Osteoblast (primary cell): ENCODE data around the gene SH3D19. TPM values are rescaled to one million over a fixed set of nuclear protein-coding genes. Genes with fewer than 3 reads are reported as not detected.

Source experiments
- DNase-seq: peaks from one replicate; pipeline ENCODE4 v3.0.0; 2011; ENCODE audit warnings: low spot score, mixed read lengths; ENCODE audit not compliant: insufficient read length; ENCODE audit errors: missing footprints
- H2AFZ ChIP-seq: 2 replicates; pipeline ENCODE4 v1.6.0; 2011; ENCODE audit warnings: mild to moderate bottlenecking, low read length
- H3K27ac ChIP-seq: 2 replicates; pipeline ENCODE4 v1.5.1; 2011; ENCODE audit warnings: mild to moderate bottlenecking, low read depth, low read length, moderate library complexity
- H3K27me3 ChIP-seq: 2 replicates; pipeline ENCODE4 v1.6.0; 2012; ENCODE audit warnings: mild to moderate bottlenecking, control low read depth, inconsistent platforms, low read length, moderate library complexity; ENCODE audit not compliant: insufficient read depth
- H3K36me3 ChIP-seq: 2 replicates; pipeline ENCODE4 v1.5.1; 2011; ENCODE audit warnings: mild to moderate bottlenecking, low read length, control low read depth, moderate library complexity; ENCODE audit not compliant: insufficient read depth
- H3K4me1 ChIP-seq: 2 replicates; pipeline ENCODE4 v1.5.1; 2011; ENCODE audit warnings: mild to moderate bottlenecking, low read length, control low read depth, moderate library complexity; ENCODE audit not compliant: insufficient read depth
- H3K4me2 ChIP-seq: 2 replicates; pipeline ENCODE4 v1.6.0; 2011; ENCODE audit warnings: mild to moderate bottlenecking, low read length; ENCODE audit not compliant: insufficient read depth
- H3K4me3 ChIP-seq: fragments of 200-600 bp; sonication (generic); 3 replicates; pipeline ENCODE4 v1.5.1; 2012; ENCODE audit warnings: mild to moderate bottlenecking, low read length, inconsistent platforms; ENCODE audit not compliant: insufficient read depth
- H3K79me2 ChIP-seq: 2 replicates; pipeline ENCODE4 v1.6.0; 2012; ENCODE audit warnings: mild to moderate bottlenecking, low read length, control low read depth, inconsistent platforms; ENCODE audit not compliant: insufficient read depth
- H3K9me3 ChIP-seq: 2 replicates; pipeline ENCODE4 v1.5.1; 2011; ENCODE audit warnings: low read depth, low read length, control low read depth
- H4K20me1 ChIP-seq: 2 replicates; pipeline ENCODE4 v1.6.0; 2012; ENCODE audit warnings: mild to moderate bottlenecking, low read length, control low read depth; ENCODE audit not compliant: insufficient read depth
- CTCF ChIP-seq: IDR thresholded peaks from 2 replicates; pipeline ENCODE4 v1.5.1; 2011; ENCODE audit warnings: mild to moderate bottlenecking, low read depth, low read length, moderate library complexity; ENCODE audit errors: extremely low read depth
- total RNA-seq: library from RNA; depleted of rRNA; stranded (reverse); fragments of >200 nt; gene quantifications from 2 replicates; pipeline ENCODE4 v1.2.3, GENCODE V29; 2012

The SH3D19 gene
- total RNA-seq, 1 donor: 74.9 TPM

GRCh38 chr4:151129796-151130195, 195.6 kb downstream of the SH3D19 start:
- no peak overlapping the region for H2AFZ ChIP-seq
- DNase-seq: no peak
- no peak overlapping the region for H3K4me3 ChIP-seq
- H3K79me2 ChIP-seq: no peaks in the 10 kb centered on the region
- peaks cover 36% of the 10 kb centered on the region for H3K36me3 ChIP-seq
- H3K27ac ChIP-seq: no peak overlapping the region
- TF ChIP-seq CTCF: no peak
- H3K4me1 ChIP-seq: no peaks in the 10 kb centered on the region
- no peaks in the 10 kb centered on the region for H3K27me3 ChIP-seq
- no peak overlapping the region for H3K4me2 ChIP-seq
- no peaks in the 10 kb centered on the region for H3K9me3 ChIP-seq
- no peaks in the 10 kb centered on the region for H4K20me1 ChIP-seq

DNA sequence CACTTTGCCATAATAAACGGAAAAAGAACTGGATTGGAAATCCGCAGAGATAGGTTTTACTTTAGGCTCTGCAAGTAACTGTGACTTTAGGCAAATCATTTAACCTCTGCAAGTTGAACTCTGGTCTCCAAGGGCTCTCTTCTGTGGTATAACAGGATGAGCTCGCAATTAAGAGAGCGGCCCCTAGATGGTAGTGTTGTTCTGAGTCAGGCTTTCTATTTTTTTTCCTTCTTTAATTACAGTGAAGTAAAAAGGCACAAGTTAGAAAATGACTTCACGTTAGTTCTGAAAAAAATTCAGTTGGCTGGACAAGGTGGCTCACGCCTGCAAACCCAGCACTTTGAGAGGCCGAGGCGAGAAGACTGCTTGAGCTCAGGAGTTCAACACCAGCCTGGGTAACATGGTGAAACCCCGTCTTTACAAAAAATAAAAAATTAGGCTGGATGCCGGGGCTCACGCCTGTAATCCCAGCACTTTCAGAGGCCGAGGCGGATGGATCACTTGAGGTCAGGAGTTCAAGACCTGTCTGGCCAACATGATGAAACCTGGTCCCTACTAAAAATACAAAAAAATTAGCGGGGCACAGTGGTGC, 207.9 kb downstream of the SH3D19 start:
- Histone ChIP-seq H3K4me2 (no peak overlapping the region), H3K9me3 (no peaks in the 10 kb centered on the region), H3K36me3 (peaks cover 24% of the 10 kb centered on the region), H3K27me3 (no peaks in the 10 kb centered on the region), H4K20me1 (no peaks in the 10 kb centered on the region), H3K27ac (no peak overlapping the region), H3K4me1 (no peaks in the 10 kb centered on the region), H3K4me3 (no peak overlapping the region), H2AFZ (no peak overlapping the region), H3K79me2 (no peaks in the 10 kb centered on the region)
- TF ChIP-seq CTCF: peak; percentile 78
- peak; percentile 84 for DNase-seq

GRCh38 chr4:151114986-151115385, 210.4 kb downstream of the SH3D19 start:
- no peaks in the 10 kb centered on the region for H3K9me3 ChIP-seq
- DNase-seq: no peak
- H4K20me1 ChIP-seq: no peaks in the 10 kb centered on the region
- no peaks in the 10 kb centered on the region for H3K79me2 ChIP-seq
- H3K4me1 ChIP-seq: no peaks in the 10 kb centered on the region
- no peaks in the 10 kb centered on the region for H3K27me3 ChIP-seq
- H2AFZ ChIP-seq: no peak overlapping the region
- TF ChIP-seq CTCF: no peak
- no peak overlapping the region for H3K4me3 ChIP-seq
- H3K36me3 ChIP-seq: peaks cover 11% of the 10 kb centered on the region
- H3K27ac ChIP-seq: no peak overlapping the region
- H3K4me2 ChIP-seq: no peak overlapping the region

DNA sequence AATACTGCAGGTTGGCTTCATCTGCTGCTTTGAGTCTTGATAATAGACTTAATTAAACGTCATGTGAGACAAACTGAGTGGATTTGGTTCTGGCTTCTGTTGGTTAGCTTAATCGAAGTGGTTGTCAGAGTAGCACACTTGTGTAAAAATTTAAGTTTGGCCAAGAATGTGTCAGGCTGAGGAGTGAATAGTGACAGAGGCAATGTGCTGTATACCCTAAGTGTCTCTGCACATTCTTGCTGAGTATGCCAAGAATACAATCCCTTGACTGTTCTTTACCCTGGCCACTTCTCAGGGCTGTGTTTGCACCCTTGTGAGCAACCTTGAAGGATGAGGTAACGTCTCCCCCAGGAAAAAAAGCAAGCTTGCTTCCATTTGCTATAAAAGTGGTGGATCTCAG, 211.1 kb downstream of the SH3D19 start:
- Histone ChIP-seq H3K4me3 (no peak overlapping the region), H3K9me3 (no peaks in the 10 kb centered on the region), H4K20me1 (no peaks in the 10 kb centered on the region), H3K4me1 (no peaks in the 10 kb centered on the region), H3K27me3 (no peaks in the 10 kb centered on the region), H2AFZ (no peak overlapping the region), H3K4me2 (no peak overlapping the region), H3K36me3 (peaks cover 7% of the 10 kb centered on the region), H3K79me2 (no peaks in the 10 kb centered on the region), H3K27ac (no peak overlapping the region)
- no peak for TF ChIP-seq CTCF
- DNase-seq: no peak
